Mesendoderm (in vitro differentiated cells): ENCODE measurements around the gene SLC44A4.
"Not testable (repeated sequence)": the region's sequence is repeated elsewhere in the genome, so short reads cannot be mapped to it uniquely, and the experiment has no call there.

ENCODE experiments used
- DNase-seq: peaks from one replicate; pipeline ENCODE4 v3.0.0; 2013
- H2AK5ac ChIP-seq: 2 replicates; pipeline ENCODE4 v1.6.1; 2013; ENCODE audit warnings: low read length, inconsistent platforms
- H2BK120ac ChIP-seq: 2 replicates; pipeline ENCODE4 v1.6.1; 2013; ENCODE audit warnings: low read depth, mild to moderate bottlenecking, low read length, moderate library complexity, mixed read lengths
- H2BK15ac ChIP-seq: replicated peaks from 2 replicates; pipeline ENCODE4 v1.6.1; 2013; ENCODE audit warnings: low read depth, mild to moderate bottlenecking, moderate library complexity
- H2BK5ac ChIP-seq: 2 replicates; pipeline ENCODE4 v1.6.1; 2013; ENCODE audit warnings: low read length, inconsistent platforms
- H3K18ac ChIP-seq: 2 replicates; pipeline ENCODE4 v1.6.1; 2013; ENCODE audit warnings: mild to moderate bottlenecking, low read length, mixed read lengths
- H3K23ac ChIP-seq: one replicate; pipeline ENCODE4 v1.6.1; 2013; ENCODE audit warnings: low read length
- H3K27ac ChIP-seq: 2 replicates; pipeline ENCODE4 v1.5.1; 2013; ENCODE audit warnings: low read depth, mild to moderate bottlenecking, inconsistent platforms, low read length, moderate library complexity
- H3K27me3 ChIP-seq: 2 replicates; pipeline ENCODE4 v1.6.1; 2013; ENCODE audit warnings: low read length, control low read depth, mild to moderate bottlenecking, inconsistent platforms; ENCODE audit not compliant: insufficient read depth, poor library complexity
- H3K36me3 ChIP-seq: 2 replicates; pipeline ENCODE4 v1.6.1; 2013; ENCODE audit warnings: low read length, inconsistent platforms; ENCODE audit not compliant: control insufficient read depth, insufficient read depth
- H3K4ac ChIP-seq: one replicate; pipeline ENCODE4 v1.6.1; 2013; ENCODE audit warnings: low read depth, mild to moderate bottlenecking, low read length, moderate library complexity
- H3K4me1 ChIP-seq: 2 replicates; pipeline ENCODE4 v1.6.1; 2013; ENCODE audit warnings: low read depth, low read length, inconsistent platforms; ENCODE audit not compliant: control insufficient read depth
- H3K4me2 ChIP-seq: 2 replicates; pipeline ENCODE4 v1.6.1; 2013; ENCODE audit warnings: low read length
- H3K4me3 ChIP-seq: 2 replicates; pipeline ENCODE4 v1.5.1; 2013; ENCODE audit warnings: mild to moderate bottlenecking, low read length
- H3K56ac ChIP-seq: one replicate; pipeline ENCODE4 v1.6.1; 2013; ENCODE audit warnings: low read length
- H3K79me1 ChIP-seq: 2 replicates; pipeline ENCODE4 v1.6.1; 2013; ENCODE audit warnings: low read length, inconsistent platforms
- H3K79me2 ChIP-seq: 2 replicates; pipeline ENCODE4 v1.6.1; 2013; ENCODE audit warnings: mild to moderate bottlenecking, low read length; ENCODE audit not compliant: control insufficient read depth, insufficient read depth
- H3K9ac ChIP-seq: 2 replicates; pipeline ENCODE4 v1.6.1; 2013; ENCODE audit warnings: low read length, inconsistent platforms
- H4K5ac ChIP-seq: one replicate; pipeline ENCODE4 v1.6.1; 2013; ENCODE audit warnings: low read length
- H4K8ac ChIP-seq: one replicate; pipeline ENCODE4 v1.6.1; 2013; ENCODE audit warnings: low read depth, mild to moderate bottlenecking, control low read depth, low read length, moderate library complexity
- WGBS: extraction: QIAGEN DNeasy Blood & Tissue Kit; methylation state at CpG from one replicate; pipeline ENCODE4 v1.1.7; 2013; ENCODE audit warnings: low lambda C conversion rate, missing lambda C conversion rate; ENCODE audit not compliant: insufficient coverage; ENCODE audit errors: extremely low coverage; 5-methylcytosine and 5-hydroxymethylcytosine counted together

SLC44A4 gene

DNA sequence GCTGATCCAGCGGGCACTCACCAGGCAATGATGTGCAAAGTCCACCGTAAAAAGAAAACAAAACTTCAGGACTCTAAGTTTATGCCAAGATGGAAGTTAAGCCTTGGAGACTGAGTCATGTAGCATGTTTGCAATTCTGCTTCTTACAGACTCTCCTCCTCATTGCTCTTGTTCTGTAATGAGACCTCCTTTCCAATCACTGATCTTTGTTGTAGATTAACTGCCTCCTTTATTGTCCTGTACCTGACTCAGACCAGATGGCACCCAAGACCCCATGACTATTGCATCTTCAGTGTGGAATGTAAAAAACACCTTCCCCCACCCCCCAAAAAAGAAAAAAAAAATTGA is 27.3 kb downstream of the SLC44A4 start:
- no peak overlapping the region for H3K4me2 ChIP-seq
- H3K36me3 ChIP-seq, result no peaks in the 10 kb centered on the region
- no peak overlapping the region for H3K27ac ChIP-seq
- no peak overlapping the region for H3K23ac ChIP-seq
- no peak overlapping the region for H3K18ac ChIP-seq
- no peak overlapping the region for H4K5ac ChIP-seq
- DNase-seq, result no peak
- H2AK5ac ChIP-seq, result no peak overlapping the region
- no peaks in the 10 kb centered on the region for H3K4me1 ChIP-seq
- H3K79me1 ChIP-seq, result no peaks in the 10 kb centered on the region
- no peak overlapping the region for H2BK120ac ChIP-seq
- no peak overlapping the region for H4K8ac ChIP-seq
- H2BK5ac ChIP-seq, result no peak overlapping the region
- no peak overlapping the region for H3K56ac ChIP-seq
- H2BK15ac ChIP-seq, result no peak overlapping the region
- no peak overlapping the region for H3K9ac ChIP-seq
- no peak overlapping the region for H3K4me3 ChIP-seq
- H3K27me3 ChIP-seq, result no peaks in the 10 kb centered on the region
- H3K4ac ChIP-seq, result no peak overlapping the region
- WGBS, result no CpG with 5 or more reads among the region's 2 CpGs
- H3K79me2 ChIP-seq, result no peaks in the 10 kb centered on the region

DNA sequence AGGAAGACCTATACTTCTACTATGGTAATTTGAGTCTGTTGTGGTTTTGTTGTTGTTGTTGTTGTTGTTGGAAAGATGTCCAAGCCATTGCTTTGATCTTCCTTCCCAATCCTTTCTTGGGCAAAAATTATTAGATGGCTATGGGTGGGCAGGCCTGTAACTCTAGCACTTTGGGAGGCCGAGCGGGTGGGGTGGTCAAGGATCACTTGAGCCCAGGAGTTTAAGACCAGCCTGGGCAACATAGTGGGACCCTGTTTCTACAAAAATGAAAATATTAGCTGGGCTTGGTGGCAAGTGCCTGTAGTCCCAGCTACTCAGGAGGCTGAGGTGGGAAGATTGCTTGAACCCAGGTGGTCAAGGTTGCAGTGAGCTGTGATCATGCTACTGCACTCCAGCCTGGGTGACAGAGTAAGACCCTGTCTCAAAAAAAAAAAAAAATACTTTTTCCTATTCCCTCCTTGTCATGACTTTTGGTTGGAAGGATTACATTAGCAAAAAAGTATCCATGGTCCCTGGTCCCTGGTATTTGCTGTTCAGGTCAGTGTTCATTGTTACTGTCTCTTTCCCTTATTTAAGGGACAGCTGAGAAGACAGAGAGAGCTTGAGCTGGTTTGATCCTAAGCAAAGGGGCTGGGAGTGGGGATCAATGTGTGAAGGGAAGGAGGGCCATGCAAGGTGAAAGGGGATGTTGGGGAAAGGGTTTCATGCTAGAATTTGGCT is 27.9 kb downstream of the SLC44A4 start:
- DNase-seq, result no peak
- H3K4me1 ChIP-seq, result no peaks in the 10 kb centered on the region
- H3K27ac ChIP-seq, result no peak overlapping the region
- H3K18ac ChIP-seq, result no peak overlapping the region
- H2AK5ac ChIP-seq, result no peak overlapping the region
- H3K4me3 ChIP-seq, result no peak overlapping the region
- no peak overlapping the region for H3K4me2 ChIP-seq
- H3K36me3 ChIP-seq, result no peaks in the 10 kb centered on the region
- H3K4ac ChIP-seq, result no peak overlapping the region
- H4K5ac ChIP-seq, result no peak overlapping the region
- H2BK5ac ChIP-seq, result no peak overlapping the region
- no CpG with 5 or more reads among the region's 2 CpGs for WGBS
- H3K23ac ChIP-seq, result no peak overlapping the region
- no peak overlapping the region for H2BK15ac ChIP-seq
- no peaks in the 10 kb centered on the region for H3K79me2 ChIP-seq
- H3K27me3 ChIP-seq, result no peaks in the 10 kb centered on the region
- H2BK120ac ChIP-seq, result no peak overlapping the region
- no peaks in the 10 kb centered on the region for H3K79me1 ChIP-seq
- no peak overlapping the region for H3K9ac ChIP-seq
- no peak overlapping the region for H4K8ac ChIP-seq
- H3K56ac ChIP-seq, result peak overlapping the region; percentile 1

DNA sequence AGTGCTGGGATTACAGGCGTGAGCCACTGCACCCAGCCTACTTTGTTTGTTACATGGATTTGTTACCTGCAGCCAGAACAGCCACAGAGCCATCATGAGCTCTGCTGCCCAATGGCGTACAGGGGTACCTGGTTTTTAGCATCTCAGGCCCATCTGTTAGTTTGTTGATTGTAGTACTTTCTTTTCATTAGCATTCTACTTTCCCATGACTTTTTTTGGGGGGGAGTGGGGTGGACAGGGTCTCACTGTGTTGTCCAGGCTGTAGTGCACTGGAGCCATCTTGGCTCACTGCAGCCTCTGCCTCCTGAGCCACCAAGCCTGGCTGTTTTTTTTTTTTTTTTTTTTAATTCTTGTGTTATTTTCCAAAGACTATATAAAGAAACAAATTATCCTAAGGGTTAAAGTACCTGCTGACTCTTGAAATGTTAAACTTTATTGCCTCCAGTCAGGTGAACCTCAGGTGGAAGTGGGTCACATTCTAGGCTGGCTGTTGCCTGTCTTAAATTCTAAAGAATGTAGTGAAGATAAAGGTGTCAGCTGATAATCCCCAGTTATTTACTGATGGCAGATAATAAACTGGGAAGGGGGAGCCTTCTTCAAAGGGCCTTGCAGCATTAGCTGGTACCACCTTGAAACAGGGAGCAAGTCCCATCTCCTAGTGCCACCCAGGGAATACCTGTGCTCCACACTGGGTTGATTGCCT is 31.4 kb downstream of the SLC44A4 start:
- Histone ChIP-seq H3K36me3 (no peaks in the 10 kb centered on the region), H3K4me1 (no peaks in the 10 kb centered on the region), H2BK15ac (no peak overlapping the region), H3K27me3 (no peaks in the 10 kb centered on the region), H3K4ac (no peak overlapping the region), H3K18ac (no peak overlapping the region), H2BK5ac (no peak overlapping the region), H3K4me2 (no peak overlapping the region), H2BK120ac (no peak overlapping the region), H3K79me1 (no peaks in the 10 kb centered on the region), H3K4me3 (no peak overlapping the region), H2AK5ac (no peak overlapping the region), H3K56ac (no peak overlapping the region), H3K23ac (no peak overlapping the region), H3K9ac (no peak overlapping the region), H3K79me2 (no peaks in the 10 kb centered on the region), H3K27ac (no peak overlapping the region), H4K8ac (no peak overlapping the region), H4K5ac (no peak overlapping the region)
- DNase-seq, result peak; percentile 52
- no CpG with 5 or more reads among the region's 2 CpGs for WGBS

DNA sequence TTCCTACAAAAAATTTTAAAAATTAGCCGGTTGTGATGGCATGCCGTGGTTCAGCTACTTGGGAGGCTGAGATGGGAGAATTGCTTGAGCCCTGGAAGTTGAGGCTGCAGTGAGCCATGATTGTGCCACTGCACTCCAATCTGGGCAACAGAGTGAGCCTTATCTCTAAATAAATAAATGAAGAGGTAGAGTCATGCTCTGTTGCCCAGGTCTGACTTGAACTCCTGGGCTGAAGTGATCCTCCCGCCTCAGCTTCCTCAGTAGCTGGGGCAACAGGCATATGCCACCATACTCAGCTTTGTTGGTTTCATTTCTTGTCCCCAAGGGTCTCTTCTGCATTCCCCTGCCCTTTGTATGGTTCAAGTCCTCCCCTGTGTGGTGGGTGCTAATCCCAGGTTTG is 34.3 kb downstream of the SLC44A4 start:
- H3K79me2 ChIP-seq, result no peaks in the 10 kb centered on the region
- no peak overlapping the region for H3K27ac ChIP-seq
- H4K8ac ChIP-seq, result no peak overlapping the region
- no peak overlapping the region for H3K4ac ChIP-seq
- H3K56ac ChIP-seq, result no peak overlapping the region
- no peak for DNase-seq
- H4K5ac ChIP-seq, result no peak overlapping the region
- no peak overlapping the region for H3K4me3 ChIP-seq
- no peak overlapping the region for H3K4me2 ChIP-seq
- peaks cover 9% of the 10 kb centered on the region for H3K36me3 ChIP-seq
- H3K79me1 ChIP-seq, result no peaks in the 10 kb centered on the region
- no peak overlapping the region for H2BK5ac ChIP-seq
- H3K4me1 ChIP-seq, result no peaks in the 10 kb centered on the region
- H3K9ac ChIP-seq, result no peak overlapping the region
- H2AK5ac ChIP-seq, result no peak overlapping the region
- H3K18ac ChIP-seq, result no peak overlapping the region
- H3K27me3 ChIP-seq, result no peaks in the 10 kb centered on the region
- no peak overlapping the region for H3K23ac ChIP-seq
- H2BK120ac ChIP-seq, result no peak overlapping the region
- no peak overlapping the region for H2BK15ac ChIP-seq
- no CpG with 5 or more reads among the region's 3 CpGs for WGBS

DNA sequence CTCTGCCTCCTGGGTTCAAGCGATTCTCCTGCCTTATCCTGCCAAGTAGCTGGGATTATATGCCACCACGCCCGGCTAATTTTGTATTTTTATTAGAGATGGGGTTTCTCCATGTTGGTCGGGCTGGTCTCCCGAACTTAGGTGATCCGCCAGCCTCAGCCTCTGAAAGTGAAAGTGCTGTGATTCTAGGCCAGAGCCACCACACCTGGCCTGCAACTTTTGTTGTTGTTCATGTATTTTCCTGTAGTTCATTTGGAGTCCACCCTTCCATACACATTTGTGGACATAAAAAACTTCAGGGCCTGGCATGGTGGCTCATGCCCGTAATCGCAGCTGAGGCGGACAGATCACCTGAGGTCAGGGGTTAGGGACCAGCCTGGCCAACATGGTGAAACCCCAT is 36.7 kb downstream of the SLC44A4 start:
- Histone ChIP-seq H3K4ac (no peak overlapping the region), H3K79me1 (peaks cover 9% of the 10 kb centered on the region), H3K23ac (no peak overlapping the region), H3K4me3 (no peak overlapping the region), H4K8ac (no peak overlapping the region), H3K79me2 (peaks cover 22% of the 10 kb centered on the region), H3K27ac (no peak overlapping the region), H2AK5ac (no peak overlapping the region), H2BK5ac (no peak overlapping the region), H3K4me2 (no peak overlapping the region), H3K4me1 (no peaks in the 10 kb centered on the region), H2BK120ac (no peak overlapping the region), H2BK15ac (no peak overlapping the region), H3K56ac (no peak overlapping the region), H4K5ac (no peak overlapping the region), H3K18ac (no peak overlapping the region), H3K9ac (no peak overlapping the region), H3K36me3 (peaks cover 27% of the 10 kb centered on the region), H3K27me3 (no peaks in the 10 kb centered on the region)
- no peak for DNase-seq
- WGBS, result no CpG with 5 or more reads among the region's 9 CpGs

DNA sequence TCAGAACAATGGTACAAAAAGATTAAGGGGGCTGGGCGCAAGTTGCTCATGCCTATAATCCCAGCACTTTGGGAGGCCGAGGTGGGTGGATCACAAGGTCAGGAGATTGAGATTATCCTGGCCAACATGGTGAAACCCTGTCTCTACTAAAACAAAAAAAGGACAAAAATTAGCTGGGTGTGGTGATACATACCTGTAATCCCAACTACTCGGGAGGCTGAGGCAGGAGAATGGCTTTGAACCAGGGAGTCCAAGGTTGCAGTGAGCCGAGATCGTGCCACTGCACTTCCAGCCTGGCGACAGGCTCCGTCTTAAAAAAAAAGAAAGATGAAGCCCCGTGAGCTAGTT is 39.0 kb downstream of the SLC44A4 start:
- H3K27me3 ChIP-seq, H3K18ac ChIP-seq, H2AK5ac ChIP-seq, H3K4me1 ChIP-seq, H3K56ac ChIP-seq, H3K79me1 ChIP-seq, H2BK5ac ChIP-seq, H3K4ac ChIP-seq, H2BK15ac ChIP-seq, H3K27ac ChIP-seq, H4K8ac ChIP-seq, DNase-seq, H3K9ac ChIP-seq, H3K23ac ChIP-seq, H3K4me2 ChIP-seq, H4K5ac ChIP-seq, H2BK120ac ChIP-seq, H3K4me3 ChIP-seq: not testable (repeated sequence)
- Histone ChIP-seq H3K36me3 (peaks cover 31% of the 10 kb centered on the region), H3K79me2 (peaks cover 45% of the 10 kb centered on the region)
- no CpG with 5 or more reads among the region's 8 CpGs for WGBS
